NCI-H1417 treated with DMSO at 0.1 percent for 48 hours (cell line): Measurements from ENCODE around the gene GABRG3.

Source experiments
- DNase-seq: peaks from one replicate; lab custom pipeline; 2025; lab: John Stamatoyannopoulos, UW

Gene GABRG3

GRCh38 chr15:27064080-27064479 is 93.1 kb downstream of the GABRG3 start:
- no peak for DNase-seq

GRCh38 chr15:27065151-27065550 is 94.2 kb downstream of the GABRG3 start:
- no peak for DNase-seq

DNA sequence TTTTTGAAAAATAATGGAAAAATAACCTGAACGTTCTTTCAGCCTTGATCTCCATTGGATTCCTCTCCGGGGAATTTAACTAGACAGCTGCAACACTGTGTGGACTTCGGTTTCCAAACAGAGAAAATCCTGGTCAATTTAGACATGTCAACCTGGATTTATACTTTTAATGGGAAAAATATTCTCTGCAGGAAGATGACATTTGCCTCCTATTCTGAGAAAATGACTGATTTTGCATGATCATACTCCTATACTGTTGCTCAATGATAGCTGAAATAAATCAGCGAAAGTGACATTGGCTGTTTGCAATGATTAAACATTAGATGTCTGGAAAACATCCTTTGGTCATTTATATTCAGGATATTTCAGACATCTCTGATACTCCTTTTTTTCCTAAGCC is 94.8 kb downstream of the GABRG3 start:
- DNase-seq: no peak

DNA sequence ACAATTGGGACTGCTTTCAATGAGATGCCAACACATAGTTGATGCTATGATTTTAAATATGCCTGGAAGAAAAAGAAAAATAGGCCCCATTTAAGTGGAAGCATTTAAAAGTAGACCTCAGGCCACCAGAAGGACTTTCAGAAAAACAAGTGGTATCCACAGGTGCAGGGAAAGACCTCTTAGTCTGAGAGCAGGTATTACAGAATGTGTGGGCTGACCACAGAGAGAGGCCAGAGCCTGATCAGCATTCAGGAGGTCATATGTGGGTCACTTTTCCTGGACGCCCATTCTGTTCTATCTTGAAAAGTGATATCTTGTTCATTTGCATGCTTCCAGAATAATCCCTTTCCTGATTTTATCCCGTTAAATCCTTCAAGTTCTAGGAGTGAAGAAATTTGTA is 95.5 kb downstream of the GABRG3 start:
- DNase-seq: no peak

DNA sequence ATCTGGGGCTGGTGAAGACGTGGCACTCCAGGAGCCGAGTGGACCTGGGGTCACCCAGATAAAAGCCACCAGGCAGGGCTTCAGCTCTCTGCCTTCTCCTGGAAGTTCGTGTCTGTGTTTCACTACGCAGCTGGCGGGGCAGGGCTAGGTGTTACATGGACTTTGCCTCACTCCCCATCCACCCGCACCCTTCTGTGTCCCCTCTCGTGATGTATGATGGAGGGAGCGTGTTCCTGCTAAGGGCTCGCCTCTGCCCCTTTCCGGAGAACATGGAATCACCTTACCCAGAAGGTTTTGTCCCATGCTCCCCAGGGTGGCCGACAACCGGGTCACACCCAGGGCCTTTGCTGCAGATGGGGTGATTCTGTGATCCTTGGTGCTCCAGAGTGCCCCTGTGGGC is 96.2 kb downstream of the GABRG3 start:
- DNase-seq: no peak

DNA sequence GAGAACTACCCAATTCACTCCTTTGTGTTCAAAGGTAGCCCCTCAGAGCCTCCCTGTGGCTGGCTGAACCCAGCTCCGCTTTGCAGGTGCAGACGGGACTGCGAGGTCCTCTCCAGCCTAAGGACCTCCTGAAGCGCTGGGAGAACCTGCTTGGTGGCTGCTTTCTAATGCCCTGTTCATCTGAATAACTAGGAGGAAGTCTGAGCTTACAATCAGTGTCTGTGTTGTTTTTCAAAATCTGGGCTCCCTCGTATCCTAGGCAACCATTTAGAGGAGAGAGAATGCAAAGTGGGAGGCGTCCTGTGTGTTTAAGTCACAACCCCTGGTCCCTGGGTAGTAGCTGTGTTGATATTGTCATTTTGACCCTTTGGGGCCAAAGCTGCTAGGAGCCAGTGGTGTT is 99.9 kb downstream of the GABRG3 start:
- DNase-seq: peak; percentile 9

DNA sequence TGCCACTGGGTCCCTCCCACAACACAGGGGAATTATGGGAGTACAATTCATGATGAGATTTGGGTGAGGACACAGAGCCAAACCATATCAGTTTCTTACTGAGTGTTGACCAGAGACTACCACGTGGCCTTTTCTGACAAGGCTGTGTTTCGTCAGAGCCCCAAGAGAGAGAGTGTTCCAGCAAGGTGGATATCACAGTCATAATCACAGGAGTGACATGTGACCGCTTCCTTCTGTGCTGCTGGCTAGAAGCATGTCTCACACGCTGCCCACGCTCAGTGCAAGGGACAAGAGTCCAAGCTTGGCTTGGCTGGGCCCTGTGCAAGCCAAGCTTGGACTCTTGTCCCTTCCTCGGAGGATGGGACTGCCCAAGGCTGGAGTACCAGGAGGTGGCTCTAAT is 103.2 kb downstream of the GABRG3 start:
- no peak for DNase-seq

- no peak for DNase-seq
Observed at GRCh38 chr15:27077790-27078189, 106.8 kb downstream of the GABRG3 start.

GRCh38 chr15:27081676-27082418 is 110.9 kb downstream of the GABRG3 start:
- no peak for DNase-seq

GRCh38 chr15:27082526-27082925 is 111.5 kb downstream of the GABRG3 start:
- DNase-seq: no peak

DNA sequence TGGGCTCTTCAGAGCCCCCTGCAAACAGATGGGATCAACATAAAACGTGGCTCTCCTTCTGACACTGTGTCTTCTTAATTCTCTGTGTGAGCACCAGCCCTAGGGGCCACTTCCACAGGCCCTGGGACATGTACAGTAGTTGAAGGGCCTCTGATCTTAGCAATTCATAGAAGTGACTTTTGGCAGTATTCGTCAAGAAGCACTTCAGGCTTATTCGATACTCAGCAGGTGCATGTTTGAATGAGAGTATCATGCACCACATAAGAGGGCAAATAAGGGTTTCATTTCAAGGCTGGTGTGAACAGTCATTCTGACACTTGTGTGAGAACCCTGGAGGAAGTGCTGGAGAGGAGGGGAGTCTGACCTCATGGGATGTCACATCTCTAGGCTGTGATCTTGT is 113.9 kb downstream of the GABRG3 start:
- DNase-seq: no peak

DNA sequence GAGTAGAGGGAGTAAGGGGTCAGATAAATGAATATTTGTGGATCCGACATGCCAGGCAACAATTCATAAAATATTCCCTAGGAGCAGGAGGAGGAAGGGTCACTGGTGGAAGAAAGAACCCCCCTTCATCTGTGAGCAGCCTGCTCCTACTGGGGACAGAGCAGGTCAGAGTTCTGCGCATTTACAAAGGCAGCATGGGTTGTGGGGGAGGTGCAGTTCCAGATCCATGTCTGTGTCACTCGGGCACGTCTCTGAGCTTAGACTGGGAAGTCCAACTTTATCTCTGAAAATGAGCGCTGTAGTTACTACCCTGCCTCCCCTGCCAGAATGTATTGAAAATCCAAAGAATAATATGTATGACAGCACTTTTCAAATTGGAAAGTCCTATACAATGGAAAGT is 115.2 kb downstream of the GABRG3 start:
- DNase-seq: no peak

- no peak for DNase-seq
Observed at GRCh38 chr15:27086805-27087204, 115.8 kb downstream of the GABRG3 start.

DNA sequence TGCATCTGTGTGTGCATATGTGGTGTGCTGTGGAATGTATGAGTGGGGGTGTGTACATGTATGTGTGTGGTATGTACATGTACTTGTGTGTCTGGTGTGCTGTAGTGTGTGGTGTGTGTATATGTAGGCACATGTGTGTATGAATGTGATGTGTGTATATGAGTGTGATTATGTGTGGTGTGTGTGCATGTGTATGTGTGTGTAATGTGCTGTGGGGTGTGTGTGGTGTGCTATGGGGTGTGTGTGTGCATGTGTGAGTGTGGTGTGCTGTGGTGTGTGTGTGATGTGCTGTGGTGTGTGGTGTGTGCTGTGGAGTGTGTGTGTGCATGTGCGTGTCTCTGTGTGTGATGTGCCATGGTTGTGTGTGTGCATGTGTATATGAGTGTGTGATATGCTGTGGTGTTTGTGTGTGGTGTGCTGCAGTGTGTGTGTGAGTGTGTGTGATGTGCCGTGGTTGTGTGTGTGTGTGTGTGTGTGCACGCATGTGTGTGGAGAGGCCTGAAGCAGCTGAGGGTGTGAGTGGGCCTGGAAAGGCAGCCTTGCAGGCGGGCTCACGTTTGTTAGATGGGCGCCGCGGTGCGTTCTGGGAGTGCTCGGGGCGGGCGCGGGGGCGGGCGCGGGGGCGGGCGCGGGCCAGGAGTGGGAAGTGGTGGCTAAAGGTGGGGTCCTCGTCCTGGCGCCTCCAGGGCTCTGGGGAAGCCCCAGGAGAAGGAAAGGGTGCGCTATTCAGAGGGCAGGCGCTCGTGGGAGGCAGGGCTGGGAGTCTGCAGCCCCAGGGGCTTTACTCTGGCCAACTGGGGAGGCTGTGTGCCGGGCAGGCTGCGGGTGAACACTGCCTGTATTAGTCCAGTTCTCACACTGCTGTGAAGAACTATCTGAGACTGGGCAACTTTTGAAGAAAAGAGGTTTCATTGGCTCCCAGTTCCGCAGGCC is 116.9 kb downstream of the GABRG3 start:
- no peak for DNase-seq

- no peak for DNase-seq
Observed at GRCh38 chr15:27088584-27089232, 117.7 kb downstream of the GABRG3 start.

DNA sequence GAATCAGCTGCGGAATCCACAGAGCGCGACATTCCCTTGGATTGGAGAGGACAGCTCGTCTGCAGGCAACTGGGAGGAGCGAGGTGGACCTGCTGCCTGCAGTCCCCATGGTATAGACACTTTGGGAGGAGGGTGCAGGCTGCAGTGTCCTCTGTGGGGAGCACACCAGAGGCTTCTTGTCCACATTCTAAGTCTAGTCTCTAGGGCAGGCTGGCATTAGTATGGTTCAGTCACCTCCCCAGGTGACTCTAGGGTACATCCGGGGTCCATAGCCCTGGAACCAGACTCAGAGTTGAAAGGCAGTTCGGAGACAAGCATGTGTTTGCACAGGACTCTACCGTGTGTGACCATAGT is 118.2 kb downstream of the GABRG3 start:
- no peak for DNase-seq

- DNase-seq: no peak
Observed at GRCh38 chr15:27089676-27090075, 118.7 kb downstream of the GABRG3 start.

GRCh38 chr15:27091270-27091940 is 120.4 kb downstream of the GABRG3 start:
- no peak for DNase-seq

DNA sequence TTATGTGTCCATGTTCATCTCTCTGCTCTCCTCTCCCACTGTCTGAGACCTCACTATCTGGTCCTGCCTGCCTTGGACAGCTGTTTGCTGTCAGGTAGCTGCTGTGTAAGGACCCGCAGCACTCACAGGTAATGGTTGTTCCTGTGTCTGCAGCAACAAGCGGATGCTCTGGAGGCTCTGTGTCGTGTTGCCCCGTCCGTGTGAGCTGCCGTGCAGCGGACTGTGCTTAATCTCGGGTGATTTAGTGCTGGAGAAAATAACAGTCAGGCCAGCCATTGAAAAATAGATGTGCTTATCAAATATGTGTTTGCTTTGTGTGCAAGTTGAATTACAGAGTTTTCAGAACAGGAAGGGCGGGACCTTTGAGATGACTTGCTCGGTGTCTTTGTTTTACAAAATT is 121.4 kb downstream of the GABRG3 start:
- no peak for DNase-seq

DNA sequence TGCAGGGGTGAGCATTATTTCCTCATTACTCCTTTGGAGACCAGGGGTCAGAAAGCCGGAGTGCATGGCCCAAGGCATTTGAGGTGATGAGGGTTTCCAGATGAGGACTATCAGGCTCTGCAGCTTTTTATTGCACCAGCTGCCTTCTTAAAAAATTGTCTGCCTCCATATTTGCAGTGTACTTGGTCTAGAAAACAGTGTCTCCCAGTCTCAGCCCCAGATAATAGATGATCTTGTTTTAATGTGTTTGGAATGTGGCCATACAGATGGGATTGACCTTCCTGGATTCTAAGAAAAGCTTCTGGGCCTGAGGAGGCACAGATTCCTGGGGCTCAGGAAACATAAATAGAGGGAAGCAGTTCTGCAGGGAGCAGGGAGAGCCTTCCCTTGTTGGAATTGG is 123.3 kb downstream of the GABRG3 start:
- DNase-seq: no peak

DNA sequence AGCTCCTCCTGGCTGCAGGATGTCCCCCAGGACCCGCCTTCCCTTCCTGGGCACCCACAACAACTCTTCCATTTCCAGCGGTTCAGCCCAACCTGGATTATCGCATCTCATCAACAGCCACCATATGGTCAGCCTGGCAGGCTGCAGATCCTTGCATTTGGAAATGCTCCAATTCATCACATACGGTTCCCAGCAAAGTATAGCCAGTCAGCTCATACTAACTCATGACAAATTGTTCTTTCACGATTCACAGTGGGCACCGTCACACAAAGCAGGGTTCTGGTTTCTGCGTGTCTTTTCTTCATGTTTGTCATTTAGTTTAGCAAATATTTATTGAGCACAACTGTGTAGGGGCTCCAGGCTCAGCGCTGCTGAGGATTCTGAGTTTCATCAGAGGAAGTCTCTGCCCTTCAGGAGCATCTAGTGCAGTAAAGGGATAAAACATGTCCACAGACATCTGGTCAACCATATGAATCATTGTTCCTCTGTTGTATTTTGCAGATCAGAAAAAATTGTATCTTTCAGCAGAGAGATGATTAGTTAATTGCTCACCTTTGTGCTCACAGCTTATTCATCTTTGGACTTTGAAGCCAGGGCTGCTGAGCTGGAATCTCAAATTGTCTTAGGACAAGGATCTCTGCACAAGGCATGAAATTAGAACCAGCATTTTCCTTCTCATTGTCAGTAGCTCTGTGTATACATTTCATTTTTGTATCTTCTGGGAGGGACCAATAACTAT is 125.1 kb downstream of the GABRG3 start:
- DNase-seq: no peak

DNA sequence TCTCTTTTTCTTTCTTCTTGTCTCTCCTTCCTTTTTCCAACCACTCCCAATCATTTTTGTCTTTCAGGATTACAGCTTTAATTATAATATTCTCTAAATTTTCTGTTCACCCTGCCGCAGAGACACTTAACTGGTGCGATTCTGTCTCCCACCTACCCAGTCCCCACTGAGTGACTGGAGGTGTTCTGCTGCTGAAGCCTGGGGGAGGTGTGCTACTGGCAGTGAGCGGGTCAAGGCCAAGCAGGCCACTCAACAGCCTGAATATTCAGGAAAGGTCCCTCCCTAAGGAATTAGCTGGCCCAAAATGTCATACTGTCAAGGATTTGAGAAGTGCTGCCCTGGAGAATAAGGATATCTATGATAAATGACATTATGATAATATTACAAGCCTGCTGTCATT is 126.5 kb downstream of the GABRG3 start:
- DNase-seq: no peak
